ENCODE results near the gene TES.
"Not testable (repeated sequence)": the region's sequence is repeated elsewhere in the genome, so short reads cannot be mapped to it uniquely, and the experiment has no call there.

Gene TES, protein sequence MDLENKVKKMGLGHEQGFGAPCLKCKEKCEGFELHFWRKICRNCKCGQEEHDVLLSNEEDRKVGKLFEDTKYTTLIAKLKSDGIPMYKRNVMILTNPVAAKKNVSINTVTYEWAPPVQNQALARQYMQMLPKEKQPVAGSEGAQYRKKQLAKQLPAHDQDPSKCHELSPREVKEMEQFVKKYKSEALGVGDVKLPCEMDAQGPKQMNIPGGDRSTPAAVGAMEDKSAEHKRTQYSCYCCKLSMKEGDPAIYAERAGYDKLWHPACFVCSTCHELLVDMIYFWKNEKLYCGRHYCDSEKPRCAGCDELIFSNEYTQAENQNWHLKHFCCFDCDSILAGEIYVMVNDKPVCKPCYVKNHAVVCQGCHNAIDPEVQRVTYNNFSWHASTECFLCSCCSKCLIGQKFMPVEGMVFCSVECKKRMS

DNA sequence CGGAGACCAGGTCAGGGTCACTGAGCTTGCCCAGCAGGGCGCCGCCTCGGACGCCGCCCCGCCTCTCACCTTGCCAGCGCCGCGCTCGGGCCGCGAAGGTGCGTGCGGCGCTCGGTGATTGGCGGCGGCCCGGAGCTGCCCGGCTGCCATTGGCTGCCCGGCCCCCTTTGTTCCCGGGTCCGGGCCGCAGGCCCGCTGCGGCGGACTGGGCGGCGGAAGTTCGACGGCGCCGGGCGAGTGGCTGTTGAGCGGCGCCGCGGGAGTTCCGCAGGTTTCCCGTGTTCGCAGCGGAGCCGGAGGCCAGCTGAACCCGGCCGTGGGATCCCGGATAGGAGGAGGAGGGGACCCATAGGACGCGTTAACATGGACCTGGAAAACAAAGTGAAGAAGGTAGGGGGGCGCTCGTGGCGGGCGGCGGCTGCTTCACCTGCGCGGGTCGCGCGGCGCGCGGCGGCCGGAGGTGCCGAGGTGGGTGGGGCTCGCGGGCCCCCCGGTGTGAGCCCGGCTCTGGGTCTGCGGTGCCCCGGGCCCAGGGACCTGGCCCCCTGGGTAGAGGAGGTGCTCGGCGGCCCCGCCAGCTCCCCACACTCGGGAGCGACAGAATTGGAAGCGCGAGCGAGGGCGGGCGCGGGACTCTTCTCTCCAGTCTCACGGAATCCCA is at the start of gene TES:
Gene TES (plus strand): TSS at position 195 of the 661 bp plus-strand sequence. CDS start 169 bp downstream, at position 364.
- DNase-seq: no peak

- no peak for DNase-seq
Observed at GRCh38 chr7:116161728-116162127, 48.6 kb upstream of the TES start.

GRCh38 chr7:116162254-116162653 is 48.1 kb upstream of the TES start:
- DNase-seq: no peak

DNA sequence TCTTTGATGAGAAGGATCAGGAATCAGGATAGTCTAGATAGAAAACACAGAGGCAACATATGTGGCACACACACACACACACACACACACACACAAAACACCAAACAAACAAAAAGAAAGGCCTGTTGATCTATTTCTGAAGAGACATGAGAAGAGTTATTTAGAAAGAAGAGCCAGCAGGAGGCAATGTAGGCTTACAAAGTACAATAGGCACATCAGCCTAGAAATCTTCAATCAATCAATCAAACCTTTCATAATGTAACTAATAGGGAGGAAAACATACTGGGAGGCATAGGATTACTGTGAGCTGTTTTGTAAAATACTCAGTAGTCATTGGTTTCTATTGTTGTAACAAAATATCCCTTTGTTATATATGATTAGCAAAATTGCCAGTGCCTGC is 47.3 kb upstream of the TES start:
- no peak for DNase-seq

DNA sequence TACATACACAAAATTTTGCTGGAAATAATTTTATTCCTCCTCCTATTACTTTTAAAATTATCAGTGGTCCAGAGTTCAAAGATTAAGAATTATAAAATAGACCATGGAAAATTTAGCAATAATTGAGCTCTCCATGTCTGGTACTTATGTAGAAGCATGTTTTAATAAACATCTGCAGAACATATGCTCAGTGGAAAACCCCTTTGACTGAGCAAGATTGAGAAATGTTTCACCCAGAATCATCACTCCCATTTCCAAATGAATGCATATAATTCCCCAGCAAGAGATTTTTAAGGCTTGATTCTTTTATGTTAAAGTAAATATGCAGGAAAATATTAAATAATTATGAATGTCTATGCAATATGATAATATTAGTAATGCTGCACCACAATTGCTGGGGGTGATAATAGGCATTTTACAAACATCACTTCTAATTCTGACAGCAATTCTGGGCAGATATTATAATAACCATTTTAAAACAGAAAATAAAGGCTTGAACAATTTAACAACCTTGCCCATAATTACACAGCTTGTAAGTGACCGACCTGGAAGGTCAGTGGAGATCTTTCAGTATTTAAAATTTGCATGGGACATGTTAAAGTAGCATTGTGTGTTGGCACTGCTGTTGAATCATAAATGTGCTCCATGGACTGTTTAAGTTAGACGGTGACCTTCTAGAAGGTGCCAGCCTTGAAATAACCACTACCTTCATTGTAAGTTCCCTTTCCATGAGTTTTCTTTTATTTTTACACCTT is 45.6 kb upstream of the TES start:
- DNase-seq: no peak

DNA sequence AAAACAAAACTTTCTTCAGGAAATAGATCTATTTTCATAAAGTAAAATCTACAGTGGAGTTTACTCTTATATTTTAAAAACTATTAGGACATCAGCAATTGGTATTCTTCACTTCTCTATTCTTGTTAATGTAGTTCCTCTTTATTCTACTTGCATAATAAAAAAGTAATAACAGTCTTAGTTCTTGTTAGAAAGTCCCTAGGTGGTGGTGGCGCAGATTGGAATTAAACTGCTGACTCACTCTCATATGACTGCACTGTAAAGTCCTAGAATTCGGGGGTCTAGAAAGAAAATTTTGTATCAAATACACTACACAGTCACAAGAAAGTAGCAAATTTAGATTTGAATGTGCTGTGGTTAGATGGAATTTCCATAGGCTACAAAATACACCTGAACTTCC is 44.6 kb upstream of the TES start:
- DNase-seq: no peak

GRCh38 chr7:116166156-116166555 is 44.2 kb upstream of the TES start:
- DNase-seq: no peak

GRCh38 chr7:116167177-116167576 is 43.2 kb upstream of the TES start:
- DNase-seq: no peak

GRCh38 chr7:116169060-116169459 is 41.3 kb upstream of the TES start:
- DNase-seq: no peak

DNA sequence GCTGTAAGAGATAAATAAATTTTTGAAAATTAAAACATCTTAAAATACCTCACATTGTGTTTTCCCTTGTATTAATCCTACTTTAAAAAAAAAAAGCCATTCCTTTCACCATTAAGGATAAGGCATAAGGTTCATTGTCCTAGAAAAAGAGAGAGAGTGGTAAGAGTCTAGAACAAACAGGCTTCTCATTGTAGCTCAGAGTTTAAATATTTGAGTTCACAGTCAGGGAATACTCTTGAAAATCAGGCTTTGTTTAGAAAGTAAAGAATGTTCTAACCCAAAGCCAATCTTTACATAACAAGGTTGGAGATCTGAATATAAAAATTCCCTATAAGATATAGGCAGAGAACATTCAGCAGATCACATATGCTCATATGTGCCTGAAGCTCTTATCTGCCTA is 40.2 kb upstream of the TES start:
- DNase-seq: no peak

DNA sequence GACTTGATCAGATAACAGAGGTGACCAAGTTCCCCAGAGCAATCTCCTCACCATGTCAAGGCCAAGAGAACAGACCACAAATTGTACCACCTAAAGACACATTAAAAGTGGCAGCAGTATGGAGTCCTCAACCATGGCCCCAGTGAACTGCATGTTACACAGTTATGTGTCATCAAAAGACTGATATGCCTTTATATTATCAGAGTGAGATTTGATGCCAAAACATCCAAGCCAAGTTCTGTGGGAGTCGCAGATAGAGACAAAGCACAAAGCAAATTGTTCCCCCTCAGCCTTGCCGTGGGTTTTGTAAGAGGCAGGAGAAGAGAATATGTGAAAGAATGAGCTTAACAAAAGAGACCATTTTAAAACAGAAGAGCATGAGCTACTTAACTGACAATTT is 39.2 kb upstream of the TES start:
- DNase-seq: no peak

DNA sequence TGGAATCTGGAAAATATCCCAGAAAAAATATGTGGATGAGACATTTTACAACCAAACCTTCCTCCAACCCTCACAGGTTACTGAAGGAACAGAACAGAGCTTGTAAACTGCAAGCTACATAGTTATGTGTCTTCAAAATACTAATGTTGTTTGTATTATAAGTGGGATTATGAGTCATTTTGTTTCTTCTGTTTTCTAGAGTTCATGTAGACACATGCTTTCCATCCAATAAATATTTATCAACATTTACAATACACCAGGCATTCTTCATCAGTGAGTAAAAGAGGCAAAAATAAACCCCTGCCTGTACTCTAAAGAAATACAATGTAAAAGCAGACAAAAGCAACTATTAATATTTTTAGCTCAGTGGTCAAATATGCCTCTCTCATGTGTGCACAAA is 38.0 kb upstream of the TES start:
- no peak for DNase-seq

DNA sequence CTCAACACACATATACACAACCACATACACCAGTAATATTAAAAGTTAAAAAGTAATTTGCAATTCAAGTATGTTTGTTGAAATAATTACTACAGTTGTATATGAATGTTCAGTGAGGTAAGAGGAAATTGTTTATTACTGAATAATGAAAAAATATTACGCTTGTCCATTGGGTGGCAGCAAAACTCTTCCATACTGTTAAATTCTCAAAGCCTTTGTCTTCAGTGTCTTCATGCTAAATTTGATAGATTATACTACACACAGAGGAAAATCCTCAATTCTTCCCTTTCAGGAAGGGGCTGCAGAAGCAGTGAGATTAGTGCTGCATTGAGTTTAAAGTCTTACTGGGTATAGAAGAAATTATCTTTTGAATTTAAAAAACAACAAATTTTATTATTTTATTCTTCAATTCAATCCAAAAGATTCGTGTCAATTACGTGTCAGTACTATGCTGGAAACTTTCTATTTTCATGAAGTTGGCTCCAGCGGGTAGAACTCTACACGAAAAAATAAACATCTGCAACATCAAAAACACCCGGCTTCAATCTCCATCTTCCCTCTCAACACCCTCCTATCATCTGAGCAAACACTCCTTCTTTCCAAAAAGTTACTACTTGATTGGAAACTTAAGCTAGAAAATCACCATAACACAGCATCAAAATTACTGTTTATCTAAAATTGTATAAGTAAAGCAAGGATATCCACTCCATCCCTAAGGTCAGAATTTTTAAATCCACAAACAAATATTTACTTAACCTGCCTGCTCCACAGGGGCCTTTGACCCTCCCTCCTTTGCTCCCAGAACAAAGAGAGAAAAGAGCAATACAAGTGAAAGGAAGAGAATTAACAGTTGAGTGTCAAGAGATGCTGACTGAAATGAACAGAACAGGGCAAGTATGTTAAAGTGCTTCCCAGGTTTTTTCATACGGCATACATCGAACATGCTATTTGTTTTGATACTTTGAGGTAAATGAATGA is 37.0 kb upstream of the TES start:
- DNase-seq: peak; percentile 77

DNA sequence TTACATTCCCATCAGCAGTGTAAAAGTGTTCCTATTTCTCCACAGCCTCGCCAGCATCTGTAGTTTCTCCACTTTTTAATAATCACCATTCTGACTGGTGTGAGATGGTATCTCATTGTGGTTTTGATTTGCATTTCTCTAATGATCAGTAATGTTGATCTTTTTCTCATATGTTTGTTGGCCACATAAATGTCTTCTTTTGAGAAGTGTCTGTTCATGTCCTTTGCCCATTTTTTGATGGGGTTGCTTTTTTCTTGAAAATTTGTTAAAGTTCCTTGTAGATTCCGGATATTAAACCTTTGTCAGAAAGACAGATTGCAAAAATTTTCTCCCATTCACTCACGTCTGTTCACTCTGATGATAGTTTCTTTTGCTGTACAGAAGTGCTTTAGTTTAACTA is 35.2 kb upstream of the TES start:
- DNase-seq: not testable (repeated sequence)

DNA sequence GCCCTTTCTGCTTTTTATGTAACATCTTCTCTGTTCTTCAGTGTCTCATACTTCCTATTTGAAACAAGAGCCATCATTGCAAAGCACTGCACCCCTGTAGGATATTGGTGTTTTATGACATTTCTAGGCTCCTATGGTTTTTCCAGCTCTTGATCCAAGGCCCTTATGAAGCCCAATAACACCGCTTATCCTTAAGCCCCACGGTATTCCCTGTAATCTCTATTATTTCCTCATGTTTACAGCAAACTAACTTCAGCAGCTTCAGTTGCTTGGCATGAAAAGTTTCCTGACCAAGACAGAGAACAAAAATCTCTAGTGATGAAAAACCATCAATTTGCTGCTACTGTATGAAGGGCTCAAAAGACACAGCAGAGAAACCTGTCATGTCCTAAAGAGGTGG is 34.1 kb upstream of the TES start:
- no peak for DNase-seq

- DNase-seq: no peak
Observed at GRCh38 chr7:116177009-116177408, 33.3 kb upstream of the TES start.

- DNase-seq: peak; percentile 4
Observed at GRCh38 chr7:116180302-116180701, 30.0 kb upstream of the TES start.

GRCh38 chr7:116182023-116182422 is 28.3 kb upstream of the TES start:
- no peak for DNase-seq

DNA sequence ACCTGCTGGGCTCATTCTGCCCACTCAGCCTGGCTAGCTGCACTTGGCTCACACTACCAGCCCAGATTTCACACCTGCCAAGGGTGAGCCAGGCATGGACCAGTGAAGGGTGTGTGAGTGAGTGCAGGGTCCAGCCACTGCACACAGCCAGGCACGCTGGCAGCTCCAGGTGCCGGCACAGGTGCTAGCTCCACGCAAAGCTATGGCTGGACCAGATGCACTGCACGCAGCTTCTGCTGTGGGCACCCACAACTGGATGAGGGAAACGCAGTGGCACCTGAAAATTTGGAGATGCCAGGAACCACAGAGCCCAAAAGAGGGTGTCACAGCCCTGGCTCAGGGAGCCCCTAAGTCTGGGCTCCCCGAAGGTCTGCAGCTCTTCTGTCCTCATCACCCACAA is 24.9 kb upstream of the TES start:
- DNase-seq: no peak

DNA sequence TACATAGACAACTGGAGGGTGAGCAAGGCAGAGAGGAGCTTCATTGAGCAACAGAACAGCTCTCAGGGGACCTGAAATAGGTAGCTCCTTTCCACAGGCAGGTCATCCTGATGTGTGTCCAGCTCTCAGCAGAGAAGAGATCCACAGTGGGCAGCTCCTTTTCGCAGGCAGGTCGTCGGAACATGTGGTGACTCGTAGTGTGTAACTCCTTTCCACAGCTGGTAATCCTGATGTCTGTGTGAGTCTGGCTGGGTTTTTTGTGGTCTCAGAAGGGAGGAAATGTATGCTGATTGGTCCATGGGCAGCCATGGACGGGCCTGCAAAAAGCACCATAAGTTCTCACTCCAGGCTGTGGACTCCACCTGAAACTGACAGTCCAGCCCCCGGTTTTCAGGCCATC is 24.4 kb upstream of the TES start:
- no peak for DNase-seq

DNA sequence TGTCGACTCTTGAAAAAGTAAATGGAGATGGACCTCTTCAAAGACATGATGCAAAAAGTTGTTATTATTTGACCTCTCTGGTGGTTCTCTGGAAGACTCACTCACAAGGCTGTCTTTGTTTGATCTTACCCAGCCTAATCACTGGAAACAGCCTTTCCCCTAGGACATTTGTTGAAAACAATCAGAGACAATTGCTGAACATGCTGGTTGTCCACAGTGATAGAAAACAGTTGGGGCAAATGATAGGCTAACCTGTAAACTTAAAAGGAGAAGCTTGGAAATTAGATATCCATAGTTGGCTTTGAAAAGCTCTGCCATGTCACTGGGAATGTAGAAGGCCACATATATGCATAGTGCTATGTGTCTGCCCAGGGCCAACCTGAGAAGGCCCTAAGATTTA is 22.9 kb upstream of the TES start:
- no peak for DNase-seq

- DNase-seq: no peak
Observed at GRCh38 chr7:116193329-116194087, 16.8 kb upstream of the TES start.
